Liver (tissue), 9 donors: ENCODE data around the gene CCDC15. TPM values are rescaled to one million over a fixed set of nuclear protein-coding genes. Genes with fewer than 3 reads are reported as not detected.

Source experiments
- DNase-seq: peaks from one replicate; pipeline ENCODE4 v3.0.0-alpha.2; 2017; ENCODE audit warnings: low spot score
- H3K27ac ChIP-seq, 2 donors: one replicate each; pipeline ENCODE4 v1.7.0; 2013; ENCODE audit warnings: inconsistent platforms in 2 of 2, low read length in 2 of 2, control low read depth in 1 of 2, low read depth in 1 of 2, mild to moderate bottlenecking in 1 of 2
- H3K27me3 ChIP-seq, 4 donors: one replicate each; pipeline versions ENCODE4 v1.6.1 to v1.7.0; 2013; ENCODE audit warnings: low read length in 3 of 4, inconsistent platforms in 1 of 4, mild to moderate bottlenecking in 1 of 4, moderate library complexity in 1 of 4; ENCODE audit not compliant: control insufficient read depth in 4 of 4, insufficient read depth in 4 of 4
- H3K36me3 ChIP-seq, 4 donors: one replicate each; pipeline versions ENCODE4 v1.6.1 to v1.7.0; 2013; ENCODE audit warnings: low read length in 3 of 4, mild to moderate bottlenecking in 3 of 4, low read depth in 1 of 4, moderate library complexity in 1 of 4; ENCODE audit not compliant: control insufficient read depth in 4 of 4, insufficient read depth in 3 of 4
- H3K4me1 ChIP-seq, 4 donors: one replicate each; pipeline versions ENCODE4 v1.6.1 to v1.7.0; 2013; ENCODE audit warnings: low read length in 3 of 4, mild to moderate bottlenecking in 3 of 4, moderate library complexity in 1 of 4; ENCODE audit not compliant: control insufficient read depth in 4 of 4, insufficient read depth in 4 of 4
- H3K4me3 ChIP-seq, 3 donors: one replicate each; pipeline versions ENCODE4 v1.6.1 to v1.7.0; 2013; ENCODE audit warnings: low read length in 3 of 3, control low read depth in 1 of 3, low read depth in 1 of 3, mild to moderate bottlenecking in 1 of 3
- H3K9ac ChIP-seq, 2 donors: one replicate each; pipeline ENCODE4 v1.7.0; 2013; ENCODE audit warnings: low read length in 2 of 2, mild to moderate bottlenecking in 2 of 2, moderate library complexity in 2 of 2, control low read depth in 1 of 2, low read depth in 1 of 2
- H3K9me3 ChIP-seq, 4 donors: one replicate each; pipeline versions ENCODE4 v1.6.1 to v1.7.0; 2013; ENCODE audit warnings: low read length in 3 of 4; ENCODE audit not compliant: control insufficient read depth in 4 of 4
- ATF3 ChIP-seq: IDR thresholded peaks from 2 replicates; pipeline ENCODE4 v1.6.1; 2016; ENCODE audit warnings: antibody characterized with exemption
- CTCF ChIP-seq: fragments of 150-350 bp; IDR thresholded peaks from 2 replicates; pipeline ENCODE4 v1.5.1; 2017; ENCODE audit warnings: improper control_type of control experiment, low read depth, low read length; ENCODE audit not compliant: missing input control
- EGR1 ChIP-seq, 2 donors: IDR thresholded peaks; 2 replicates each; pipeline ENCODE4 v1.6.1; 2016 to 2018; ENCODE audit warnings: antibody characterized with exemption in 2 of 2, low read depth in 2 of 2
- FOXA1 ChIP-seq: IDR thresholded peaks from 2 replicates; pipeline ENCODE4 v1.6.1; 2016; ENCODE audit warnings: antibody characterized with exemption
- FOXA2 ChIP-seq: IDR thresholded peaks from 2 replicates; pipeline ENCODE4 v1.6.1; 2016; ENCODE audit warnings: antibody characterized with exemption
- GABPA ChIP-seq, 2 donors: IDR thresholded peaks in 1 of 2; conservative IDR thresholded peaks in 1 of 2; 2 replicates each; pipeline ENCODE4 v1.6.1; 2016; ENCODE audit warnings: antibody characterized with exemption in 2 of 2, mild to moderate bottlenecking in 1 of 2, moderate library complexity in 1 of 2
- HNF4A ChIP-seq, 2 donors: conservative IDR thresholded peaks; 2 replicates each; pipeline ENCODE4 v1.6.1; 2016; ENCODE audit warnings: antibody characterized with exemption in 2 of 2, mild to moderate bottlenecking in 2 of 2
- HNF4G ChIP-seq: IDR thresholded peaks from 2 replicates; pipeline ENCODE4 v1.6.1; 2016; ENCODE audit warnings: antibody characterized with exemption
- MAX ChIP-seq: IDR thresholded peaks from 2 replicates; pipeline ENCODE4 v1.6.1; 2016; ENCODE audit warnings: antibody characterized with exemption
- NR2F2 ChIP-seq: IDR thresholded peaks from 2 replicates; pipeline ENCODE4 v1.6.1; 2016; ENCODE audit warnings: antibody characterized with exemption
- RAD21 ChIP-seq, 2 donors: IDR thresholded peaks; 2 replicates each; pipeline ENCODE4 v1.6.1; 2016; ENCODE audit warnings: antibody characterized with exemption in 2 of 2, mild to moderate bottlenecking in 2 of 2
- REST ChIP-seq: IDR thresholded peaks from 2 replicates; pipeline ENCODE4 v1.6.1; 2016; ENCODE audit warnings: antibody characterized with exemption, mild to moderate bottlenecking
- RXRA ChIP-seq, 2 donors: IDR thresholded peaks; 2 replicates each; pipeline ENCODE4 v1.6.1; 2017 to 2018; ENCODE audit warnings: antibody characterized with exemption in 2 of 2, mild to moderate bottlenecking in 1 of 2
- YY1 ChIP-seq: IDR thresholded peaks from 2 replicates; pipeline ENCODE4 v1.6.1; 2016; ENCODE audit warnings: antibody characterized with exemption, mild to moderate bottlenecking
- ZBTB33 ChIP-seq: IDR thresholded peaks from 2 replicates; pipeline ENCODE4 v1.6.1; 2016; ENCODE audit warnings: antibody characterized with exemption
- WGBS: extraction: QIAGEN DNeasy Blood & Tissue Kit; methylation state at CpG from one replicate; pipeline ENCODE4 v1.1.7; 2013; 5-methylcytosine and 5-hydroxymethylcytosine counted together
- polyA plus RNA-seq, 2 donors: library from polyadenylated mRNA; stranded (reverse) in 1 of 2; unstranded in 1 of 2; fragments of 200-250 nt in 1 of 2; fragments of >200 nt in 1 of 2; fragmentation: Nextera tagmentation in 1 of 2; extraction: Ambion mirVana in 1 of 2; gene quantifications; one replicate each; pipeline versions ENCODE4 v1.2.1 to v1.2.3, GENCODE V29; 2013 to 2015
- total RNA-seq, 2 donors: library from RNA; depleted of rRNA; stranded (reverse); fragments of >200 nt; gene quantifications; one replicate each; pipeline ENCODE4 v1.2.3, GENCODE V29; 2014
- donor health status: healthy.
- donor health status: healthy.
- donor health status: healthy.
- donor health status: healthy.
- donor health status: healthy.

Gene CCDC15
- total and polyA plus RNA-seq, 4 donors, result 0.35 to 3.5 (median 0.88) TPM

- TF ChIP-seq CTCF (no peak), HNF4A (conservative IDR thresholded peaks at IDR 0.05) (no peak), NR2F2 (no peak), MAX (no peak), EGR1 (IDR thresholded peaks at IDR 0.05; ENCODE audit: low read depth in 2 of 2) (no peak), FOXA2 (no peak)
These were observed 10.3 kb upstream of the CCDC15 start (continued) for GRCh38 chr11:124943741-124944140.

GRCh38 chr11:124944565-124944964, 9.4 kb upstream of the CCDC15 start:
- Histone ChIP-seq H3K27ac (no peak overlapping the region), H3K27me3 (no peaks in the 10 kb centered on the region), H3K4me1 (peaks cover 0 to 6% (median 0%) of the 10 kb centered on the region in 4 donors), H3K9ac (no peak overlapping the region), H3K4me3 (no peak overlapping the region), H3K9me3 (no peaks in the 10 kb centered on the region), H3K36me3 (no peaks in the 10 kb centered on the region)
- DNase-seq, result no peak
- TF ChIP-seq RAD21 (IDR thresholded peaks at IDR 0.05), result peak in 1 of 2 donors; percentile 16
- TF ChIP-seq ZBTB33, result no peak
- WGBS, result 79% methylated on average over 3 of the region's 3 CpGs

GRCh38 chr11:124945826-124946225, 8.2 kb upstream of the CCDC15 start:
- no peak for TF ChIP-seq HNF4A (conservative IDR thresholded peaks at IDR 0.05)
- no peak for TF ChIP-seq NR2F2
- no peak for TF ChIP-seq MAX
- no peak for TF ChIP-seq HNF4G
- TF ChIP-seq YY1, result no peak
- no peak for TF ChIP-seq RXRA (IDR thresholded peaks at IDR 0.05)
- TF ChIP-seq FOXA1, result no peak
- no peak for TF ChIP-seq RAD21 (IDR thresholded peaks at IDR 0.05)
- TF ChIP-seq ZBTB33, result no peak
- no peak for TF ChIP-seq ATF3
- no peak for TF ChIP-seq EGR1 (IDR thresholded peaks at IDR 0.05; ENCODE audit: low read depth in 2 of 2)
- TF ChIP-seq REST, result no peak
- no peak for TF ChIP-seq GABPA (IDR thresholded peaks at IDR 0.05 in 1 of 2, conservative IDR thresholded peaks at IDR 0.05 in 1 of 2)
- Histone ChIP-seq H3K9ac (no peak overlapping the region), H3K4me1 (peaks cover 0 to 6% (median 0%) of the 10 kb centered on the region in 4 donors), H3K4me3 (no peak overlapping the region), H3K27me3 (no peaks in the 10 kb centered on the region), H3K36me3 (no peaks in the 10 kb centered on the region), H3K27ac (no peak overlapping the region), H3K9me3 (no peaks in the 10 kb centered on the region)
- 91% methylated on average over 6 of the region's 6 CpGs for WGBS
- DNase-seq, result no peak
